Measurements from ENCODE around the gene MITF. TPM values are rescaled to one million over a fixed set of nuclear protein-coding genes. Genes with fewer than 3 reads are reported as not detected.

Gene MITF
- total RNA-seq, 1 donor from 2014 or later, result 5.7 TPM

GRCh38 chr3:69749461-69749860 is 10.2 kb downstream of the MITF start:
- no peak overlapping the region for H3K4me3 Mint-ChIP-seq (ENCODE audit: unreplicated experiment)
- H3K27ac Mint-ChIP-seq (ENCODE audit: unreplicated experiment), result no peak overlapping the region
- no peak for DNase-seq (ENCODE audit: low spot score)
- H3K9me3 Mint-ChIP-seq (ENCODE audit: low read depth), result peaks cover 13% of the 10 kb centered on the region
- peaks cover 39% of the 10 kb centered on the region for H3K4me1 Mint-ChIP-seq (ENCODE audit: low read depth)
- H3K27me3 Mint-ChIP-seq (ENCODE audit: low read depth), result no peaks in the 10 kb centered on the region
- H3K36me3 Mint-ChIP-seq (ENCODE audit: low read depth), result no peaks in the 10 kb centered on the region
- TF ChIP-seq CTCF (IDR thresholded peaks at IDR 0.05), result no peak

- Mint-ChIP-seq H3K4me3 (ENCODE audit: unreplicated experiment) (no peak overlapping the region), H3K36me3 (ENCODE audit: low read depth) (no peaks in the 10 kb centered on the region), H3K4me1 (ENCODE audit: low read depth) (peaks cover 39% of the 10 kb centered on the region), H3K27ac (ENCODE audit: unreplicated experiment) (no peak overlapping the region), H3K27me3 (ENCODE audit: low read depth) (no peaks in the 10 kb centered on the region), H3K9me3 (ENCODE audit: low read depth) (peaks cover 13% of the 10 kb centered on the region)
- no peak for TF ChIP-seq CTCF (IDR thresholded peaks at IDR 0.05)
- DNase-seq (ENCODE audit: low spot score), result no peak
These were observed 11.3 kb downstream of the MITF start for GRCh38 chr3:69750549-69750948.

- H3K27me3 Mint-ChIP-seq (ENCODE audit: low read depth), result no peaks in the 10 kb centered on the region
- H3K4me1 Mint-ChIP-seq (ENCODE audit: low read depth), result peaks cover 35% of the 10 kb centered on the region
- DNase-seq (ENCODE audit: low spot score), result no peak
- no peak overlapping the region for H3K27ac Mint-ChIP-seq (ENCODE audit: unreplicated experiment)
- no peak overlapping the region for H3K4me3 Mint-ChIP-seq (ENCODE audit: unreplicated experiment)
- no peaks in the 10 kb centered on the region for H3K36me3 Mint-ChIP-seq (ENCODE audit: low read depth)
- peaks cover 13% of the 10 kb centered on the region for H3K9me3 Mint-ChIP-seq (ENCODE audit: low read depth)
- no peak for TF ChIP-seq CTCF (IDR thresholded peaks at IDR 0.05)
These were observed 11.8 kb downstream of the MITF start for GRCh38 chr3:69751074-69751476.

GRCh38 chr3:69752241-69752640 is 13.0 kb downstream of the MITF start:
- Mint-ChIP-seq H3K4me3 (ENCODE audit: unreplicated experiment) (no peak overlapping the region), H3K4me1 (ENCODE audit: low read depth) (peaks cover 23% of the 10 kb centered on the region), H3K9me3 (ENCODE audit: low read depth) (peaks cover 13% of the 10 kb centered on the region), H3K27ac (ENCODE audit: unreplicated experiment) (no peak overlapping the region), H3K36me3 (ENCODE audit: low read depth) (no peaks in the 10 kb centered on the region), H3K27me3 (ENCODE audit: low read depth) (no peaks in the 10 kb centered on the region)
- no peak for DNase-seq (ENCODE audit: low spot score)
- TF ChIP-seq CTCF (IDR thresholded peaks at IDR 0.05), result no peak

DNA sequence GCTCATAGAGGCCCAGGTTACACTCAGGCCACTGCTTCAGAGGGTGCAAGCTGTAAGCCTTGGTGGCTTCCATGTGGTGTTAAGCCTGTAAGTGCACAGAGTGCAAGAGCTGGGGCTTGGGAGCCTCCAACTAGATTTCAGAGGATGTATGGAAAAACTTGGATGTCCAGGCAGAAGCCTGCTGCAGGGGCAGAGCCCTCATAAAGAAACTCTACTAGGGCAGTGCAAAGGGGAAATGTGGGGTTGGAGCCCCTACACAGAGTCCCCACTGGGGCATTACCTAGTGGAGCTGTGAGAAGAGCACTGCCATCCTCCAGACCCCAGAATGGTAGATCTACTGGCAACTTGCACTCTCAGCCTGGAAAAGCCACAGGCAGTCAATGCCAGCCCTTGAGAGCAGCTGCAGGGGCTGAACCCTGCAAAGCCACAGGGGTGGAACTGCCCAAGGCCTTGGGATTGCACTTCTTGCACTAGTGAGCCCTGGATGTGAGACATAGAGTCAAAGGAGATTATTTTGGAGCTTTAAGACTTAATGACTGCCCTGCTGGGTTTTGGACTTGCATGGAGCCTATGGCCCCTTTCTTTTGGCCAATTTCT is 14.0 kb downstream of the MITF start:
- TF ChIP-seq CTCF (IDR thresholded peaks at IDR 0.05), result no peak
- no peak for DNase-seq (ENCODE audit: low spot score)
- no peak overlapping the region for H3K27ac Mint-ChIP-seq (ENCODE audit: unreplicated experiment)
- H3K27me3 Mint-ChIP-seq (ENCODE audit: low read depth), result no peaks in the 10 kb centered on the region
- H3K4me1 Mint-ChIP-seq (ENCODE audit: low read depth), result peaks cover 13% of the 10 kb centered on the region
- H3K4me3 Mint-ChIP-seq (ENCODE audit: unreplicated experiment), result no peak overlapping the region
- H3K36me3 Mint-ChIP-seq (ENCODE audit: low read depth), result no peaks in the 10 kb centered on the region
- peaks cover 13% of the 10 kb centered on the region for H3K9me3 Mint-ChIP-seq (ENCODE audit: low read depth)
